ENCODE data around the gene MAGI2.
A peak's percentile ranks its signal among the peaks of the same experiment; 100 is the strongest.

Gene MAGI2

DNA sequence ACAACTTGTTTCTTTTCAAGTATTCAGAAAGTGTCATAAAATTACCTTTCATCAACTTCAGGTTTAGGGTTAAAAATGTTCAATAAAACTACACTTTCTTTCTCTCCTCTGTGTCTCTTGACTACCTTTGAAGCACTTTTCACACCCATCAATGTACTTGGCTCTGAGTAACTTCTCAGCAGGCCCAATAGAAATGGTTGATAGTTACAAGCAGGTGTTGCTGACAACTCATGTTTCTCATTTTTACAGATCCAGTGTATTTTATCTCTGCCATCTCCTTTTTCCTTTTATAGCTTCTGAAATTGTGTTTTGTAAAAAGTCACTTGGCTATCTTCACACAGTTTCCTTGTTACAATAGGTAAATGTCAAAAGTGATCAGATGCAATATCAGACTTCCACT lies 1306.9 kb downstream of the MAGI2 start:
- DNase-seq (ENCODE audit: low read depth in 2 of 2), result no peak

DNA sequence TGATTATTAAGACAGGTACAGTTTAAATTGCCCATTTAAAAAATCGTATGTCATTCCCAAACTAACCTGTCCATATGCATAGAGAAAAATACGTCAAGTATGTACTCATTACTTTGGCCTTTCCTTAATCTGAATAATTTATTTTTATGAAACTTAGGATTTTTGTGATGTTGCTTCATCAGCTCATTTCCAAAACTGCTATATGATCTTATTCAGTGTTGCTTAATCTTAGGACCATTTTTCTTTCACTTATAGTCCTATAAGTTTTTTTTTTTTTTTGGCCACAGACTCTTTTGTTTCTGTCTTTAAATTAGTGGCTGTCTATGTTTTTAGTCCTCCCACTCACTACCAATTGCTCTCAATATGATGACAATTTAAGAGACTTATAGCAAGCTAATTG lies 1309.8 kb downstream of the MAGI2 start:
- DNase-seq (ENCODE audit: low read depth in 2 of 2), result no peak

DNA sequence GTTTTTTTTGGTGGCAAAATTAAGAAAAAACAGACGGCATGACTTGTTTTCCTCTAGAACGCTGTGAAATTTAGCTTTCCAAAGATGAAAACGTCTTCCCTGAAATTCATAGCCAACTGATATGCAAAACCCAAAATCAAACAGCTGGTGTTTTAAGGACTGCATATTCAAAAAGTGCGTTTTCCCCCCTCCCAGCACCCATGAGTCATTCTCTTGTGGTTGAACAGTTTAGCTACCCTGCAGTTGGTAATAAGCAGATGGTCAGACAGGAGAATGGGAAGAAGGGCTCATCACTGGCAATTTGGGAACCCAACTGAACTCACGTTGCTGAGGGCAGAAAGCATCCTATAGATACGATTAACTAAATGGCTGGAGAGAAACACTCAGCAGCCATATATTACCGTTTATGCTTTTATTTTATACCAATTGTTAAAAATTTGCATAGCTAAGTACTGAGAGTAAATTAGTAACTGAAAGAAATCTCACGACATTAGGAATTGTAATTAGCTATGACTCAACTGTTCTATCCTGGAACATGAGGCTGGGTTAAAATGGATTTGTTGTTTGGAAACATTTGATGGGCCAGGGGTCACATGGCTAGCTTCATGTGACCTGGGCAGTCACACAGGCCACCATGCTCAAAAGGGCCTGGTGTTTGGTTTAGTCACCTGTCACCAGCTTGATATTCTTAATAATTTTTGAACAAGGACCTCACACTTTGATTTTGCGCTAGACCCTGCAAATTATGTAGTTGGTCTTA lies 1311.8 kb downstream of the MAGI2 start:
- DNase-seq (ENCODE audit: low read depth in 2 of 2), result peak in 1 of 2 experiments; percentile 36

DNA sequence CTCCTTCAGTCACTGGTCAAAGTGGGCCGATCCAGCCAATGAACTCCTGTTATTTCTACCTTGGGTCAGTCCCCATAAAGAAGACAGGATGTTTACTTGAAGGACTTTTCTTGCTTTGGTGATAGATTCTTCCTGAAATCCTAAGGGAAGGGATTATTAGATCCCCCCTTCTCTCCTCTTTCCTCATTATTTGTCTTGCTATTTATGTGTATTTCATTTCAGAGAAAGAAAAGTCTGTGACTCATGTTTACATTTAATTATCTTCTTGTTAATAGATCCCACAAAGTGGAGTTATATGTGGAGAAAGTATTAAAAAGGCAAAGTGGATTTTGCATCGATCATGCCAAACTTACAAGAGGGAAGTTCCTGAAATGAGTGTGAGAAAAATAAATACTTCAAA lies 1313.4 kb downstream of the MAGI2 start:
- no peak for DNase-seq (ENCODE audit: low read depth in 2 of 2)

DNA sequence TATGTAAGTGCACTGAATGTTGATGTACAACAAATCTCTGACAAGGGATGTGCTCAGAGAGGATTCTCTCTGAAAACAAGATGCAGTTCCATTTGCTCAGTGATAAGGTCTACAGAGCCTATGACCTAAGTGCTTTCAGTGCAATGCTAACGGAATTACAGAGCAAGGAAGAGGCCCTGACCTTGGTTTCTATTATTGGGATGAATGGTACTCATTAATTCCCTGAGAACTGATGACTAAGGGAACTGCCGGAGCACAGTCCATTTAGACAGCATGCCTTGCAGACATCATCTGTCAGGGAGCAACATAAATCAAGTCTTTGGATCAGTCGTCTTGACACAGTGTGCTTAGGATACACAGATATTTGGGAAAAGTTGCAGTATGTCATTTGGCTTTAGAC lies 1314.1 kb downstream of the MAGI2 start:
- DNase-seq (ENCODE audit: low read depth in 2 of 2), result peak; percentile 70 to 72

DNA sequence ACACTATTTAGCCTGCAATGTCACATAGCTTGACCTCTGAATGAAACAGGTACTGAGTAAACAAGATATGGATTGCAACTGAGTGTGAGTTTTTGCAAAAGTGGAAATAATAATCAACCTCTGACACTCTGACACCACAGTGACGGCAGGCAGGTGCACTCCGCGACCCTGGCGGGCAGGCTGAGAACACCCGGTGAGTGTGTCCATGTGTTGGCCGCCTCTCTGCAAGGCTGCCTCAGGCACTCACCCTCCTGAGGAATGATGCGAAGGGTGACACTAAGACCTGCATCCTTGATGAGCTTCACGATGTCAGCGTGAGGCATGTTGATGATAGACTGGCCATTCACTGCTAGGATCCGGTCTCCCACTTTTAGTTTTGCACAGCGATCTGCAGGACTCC lies 1318.7 kb downstream of the MAGI2 start:
- DNase-seq (ENCODE audit: low read depth in 2 of 2), result no peak

DNA sequence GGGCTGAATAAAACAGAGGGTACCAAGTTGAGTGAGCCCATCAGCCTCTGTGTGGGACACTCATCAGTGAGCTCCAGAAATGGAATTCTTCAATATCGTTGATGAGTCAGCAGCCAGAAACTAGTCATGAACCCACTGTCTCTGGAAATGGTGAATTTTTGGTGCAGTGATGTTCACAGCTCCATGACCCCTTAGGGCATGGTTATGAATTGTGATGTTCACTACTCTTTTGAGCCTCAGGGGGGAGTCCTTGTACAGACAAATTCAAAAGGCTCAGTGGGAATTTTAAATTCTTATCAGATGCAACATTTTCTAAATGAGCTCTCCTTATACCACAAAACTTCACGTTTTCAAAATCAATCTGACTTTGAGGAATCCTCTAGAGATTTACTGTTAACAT lies 1319.2 kb downstream of the MAGI2 start:
- peak in 1 of 2 experiments; percentile 52 for DNase-seq (ENCODE audit: low read depth in 2 of 2)

DNA sequence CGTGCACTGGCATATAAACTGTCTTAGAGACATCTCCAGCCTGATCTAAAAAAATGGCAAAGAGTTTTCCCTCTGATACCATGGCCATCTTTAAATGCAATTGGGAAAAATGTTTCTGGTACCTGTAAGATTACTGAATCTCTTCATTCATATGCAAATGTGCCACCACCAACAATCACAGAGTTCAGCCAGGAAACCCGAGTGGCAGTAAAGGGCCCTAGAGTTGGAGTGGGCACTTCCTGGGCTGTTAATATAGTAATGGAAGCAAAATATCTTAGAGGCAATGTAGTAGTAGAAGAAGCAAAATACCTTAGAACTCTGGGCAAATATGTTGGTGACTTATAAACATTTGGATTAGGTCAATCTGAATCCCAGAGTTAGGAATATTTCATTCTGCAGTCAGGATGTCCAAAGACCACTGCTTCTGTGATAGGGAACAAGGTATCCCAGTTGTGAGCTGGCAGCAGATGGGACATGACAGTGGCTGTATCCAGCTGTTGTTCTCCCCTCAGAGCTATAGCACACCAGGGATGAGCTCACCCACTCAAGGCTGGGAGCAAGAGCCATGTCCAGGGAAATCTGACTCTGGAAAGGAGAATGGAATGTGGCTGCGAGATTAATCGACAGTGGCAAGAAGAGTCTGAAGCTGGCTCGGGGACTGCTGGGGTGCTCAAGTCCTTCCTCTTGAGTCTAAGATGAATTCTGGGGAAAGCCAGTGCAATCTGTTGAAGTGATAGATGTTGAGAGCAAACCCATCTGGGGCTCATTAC lies 1322.8 kb downstream of the MAGI2 start:
- no peak for DNase-seq (ENCODE audit: low read depth in 2 of 2)

DNA sequence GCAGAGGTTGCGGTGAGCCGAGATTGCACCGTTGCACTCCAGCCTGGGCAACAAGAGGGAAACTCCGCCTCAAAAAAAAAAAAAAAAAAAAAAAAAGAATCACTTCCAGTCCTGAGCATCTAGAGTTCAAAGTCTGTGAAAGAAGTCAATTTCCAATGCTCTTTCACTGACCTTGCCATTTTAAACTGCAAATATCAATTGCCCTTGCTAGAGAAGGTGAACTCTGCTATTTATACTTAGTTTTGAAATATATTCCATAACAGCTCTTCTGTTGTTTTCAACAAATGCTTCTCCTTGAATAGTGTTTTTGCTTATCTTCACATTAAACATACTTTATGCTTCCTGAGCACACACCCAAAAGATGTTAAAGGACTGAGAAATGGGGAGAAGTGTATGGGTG lies 1323.6 kb downstream of the MAGI2 start:
- DNase-seq (ENCODE audit: low read depth in 2 of 2), result no peak

DNA sequence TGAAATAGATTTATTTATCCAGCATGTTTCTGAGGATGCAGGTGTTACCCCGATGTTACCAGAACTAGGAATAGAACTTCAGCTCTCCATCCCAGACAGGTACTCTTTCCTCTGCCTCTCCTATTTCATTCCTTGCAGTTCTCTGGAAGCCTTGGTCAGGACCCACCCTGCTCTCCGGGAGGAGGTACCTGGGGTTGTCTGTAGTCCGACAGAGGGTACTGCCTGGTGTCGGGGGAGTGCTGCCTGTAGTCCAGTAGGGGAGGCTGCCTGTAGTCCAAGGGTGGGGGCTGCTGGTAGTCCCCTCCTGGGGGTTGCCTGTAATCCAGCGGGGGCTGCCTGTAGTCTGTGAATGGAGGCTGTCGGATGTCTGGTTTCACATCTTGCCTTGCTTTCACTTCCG lies 1326.5 kb downstream of the MAGI2 start:
- no peak for DNase-seq (ENCODE audit: low read depth in 2 of 2)

DNA sequence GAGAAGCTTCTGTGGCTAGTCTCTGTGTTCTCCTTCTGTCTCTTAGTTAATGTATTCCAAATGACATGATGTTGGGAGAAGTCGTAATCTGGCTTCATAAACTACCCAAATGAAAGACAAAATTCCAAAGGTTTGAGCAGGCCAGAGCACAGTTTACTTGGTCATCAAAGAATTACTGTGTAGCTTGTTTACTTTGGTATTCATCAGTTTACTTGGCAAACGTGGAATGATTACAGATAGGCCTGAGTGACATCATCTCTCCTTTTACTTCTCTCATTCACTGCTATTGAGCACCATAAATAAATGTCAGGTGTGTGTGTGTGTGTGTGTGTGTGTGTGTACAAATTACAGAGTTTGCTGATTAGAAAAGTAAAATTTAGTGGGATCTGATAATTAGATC lies 1327.6 kb downstream of the MAGI2 start:
- DNase-seq (ENCODE audit: low read depth in 2 of 2), result no peak

DNA sequence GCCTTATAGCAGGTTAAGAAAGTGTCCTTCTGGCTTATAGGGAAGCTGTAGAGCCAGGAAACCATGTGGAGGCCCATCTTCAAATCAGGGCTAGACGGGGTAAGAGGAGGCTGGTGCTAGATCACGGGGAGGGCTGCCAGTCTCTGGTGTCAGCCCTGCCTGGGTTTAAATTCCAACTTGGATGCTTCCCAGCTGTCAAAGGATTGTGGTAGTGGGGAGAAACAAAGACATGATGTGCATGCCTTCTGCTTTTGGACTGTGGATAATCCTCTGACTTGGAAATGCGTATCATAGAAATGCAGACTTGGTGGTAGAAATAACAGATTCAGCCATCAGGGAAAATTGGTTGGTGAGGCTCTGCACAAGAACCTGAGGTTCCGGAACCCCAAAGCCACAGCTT lies 1329.3 kb downstream of the MAGI2 start:
- no peak for DNase-seq (ENCODE audit: low read depth in 2 of 2)

DNA sequence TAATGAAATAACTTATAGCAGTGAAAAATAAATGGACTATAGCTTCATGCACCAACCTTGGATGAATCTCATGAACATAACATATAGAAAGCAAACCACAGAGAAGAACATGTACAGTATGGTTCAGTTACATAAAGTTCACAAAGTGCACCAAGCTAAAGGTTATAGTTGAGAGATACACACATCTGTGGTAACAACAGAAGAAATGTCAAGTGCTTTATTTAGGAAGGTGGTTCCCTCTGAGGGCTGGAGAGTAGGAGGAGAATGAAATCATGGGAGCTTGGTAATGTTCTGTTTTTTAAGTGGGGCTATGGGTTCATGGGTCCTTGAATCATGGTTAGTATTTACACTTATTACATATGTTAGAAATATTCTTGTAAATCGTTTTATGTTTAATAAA lies 1331.6 kb downstream of the MAGI2 start:
- no peak for DNase-seq (ENCODE audit: low read depth in 2 of 2)

DNA sequence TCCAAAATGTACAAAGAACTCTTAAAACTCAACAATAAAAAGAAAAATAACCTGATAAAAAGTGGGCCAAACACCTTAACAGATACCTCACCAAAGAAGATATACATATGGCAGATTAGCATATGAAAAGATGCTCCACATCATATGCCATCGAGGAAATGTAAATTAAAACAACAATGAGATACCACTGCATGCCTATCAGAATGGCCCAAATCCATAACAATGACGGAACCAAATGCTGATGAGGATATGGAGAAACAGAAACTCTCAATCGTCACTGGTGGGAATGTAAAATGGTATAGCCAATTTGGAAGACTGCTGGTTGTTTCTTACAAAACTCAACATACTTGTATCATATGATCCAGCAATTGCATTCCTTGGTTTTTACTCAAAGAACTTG lies 1335.0 kb downstream of the MAGI2 start:
- DNase-seq (ENCODE audit: low read depth in 2 of 2), result no peak

DNA sequence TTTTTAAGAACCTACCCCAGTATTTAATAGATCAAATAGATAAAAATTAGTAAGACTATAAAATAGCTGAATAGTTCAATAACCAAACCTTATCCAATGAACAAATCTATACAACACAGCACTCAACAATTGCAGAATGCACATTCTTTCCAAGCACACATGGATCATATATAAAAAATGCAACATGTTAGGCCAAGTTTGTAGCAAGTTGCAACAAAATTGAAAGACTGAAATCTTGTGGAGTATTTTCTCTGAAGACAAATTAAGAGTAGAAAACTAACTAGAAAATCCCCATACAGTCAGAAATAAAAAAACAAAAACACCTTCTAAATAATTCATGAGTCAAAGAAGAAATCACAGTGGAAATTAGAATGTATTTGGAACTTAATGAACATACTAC lies 1337.6 kb downstream of the MAGI2 start:
- no peak for DNase-seq (ENCODE audit: low read depth in 2 of 2)

DNA sequence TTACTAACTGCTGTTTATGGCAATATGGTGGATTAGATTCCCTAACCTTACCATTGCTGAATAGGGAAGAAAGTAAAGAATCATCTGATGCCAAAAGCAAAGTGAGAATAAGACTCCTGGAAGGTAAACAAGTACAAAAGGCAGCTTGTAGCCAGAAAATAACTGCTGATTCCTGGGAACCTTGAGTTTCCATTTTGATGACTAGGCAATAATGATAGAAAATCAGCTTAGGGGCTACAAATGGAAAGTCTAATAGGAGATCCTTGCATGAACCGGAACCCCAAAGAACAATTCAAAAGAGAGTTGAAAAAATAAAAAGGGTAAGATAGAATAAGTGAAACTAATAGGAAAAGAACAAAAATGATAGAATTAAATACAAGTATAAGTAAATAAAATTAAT lies 1338.5 kb downstream of the MAGI2 start:
- DNase-seq (ENCODE audit: low read depth in 2 of 2), result no peak

DNA sequence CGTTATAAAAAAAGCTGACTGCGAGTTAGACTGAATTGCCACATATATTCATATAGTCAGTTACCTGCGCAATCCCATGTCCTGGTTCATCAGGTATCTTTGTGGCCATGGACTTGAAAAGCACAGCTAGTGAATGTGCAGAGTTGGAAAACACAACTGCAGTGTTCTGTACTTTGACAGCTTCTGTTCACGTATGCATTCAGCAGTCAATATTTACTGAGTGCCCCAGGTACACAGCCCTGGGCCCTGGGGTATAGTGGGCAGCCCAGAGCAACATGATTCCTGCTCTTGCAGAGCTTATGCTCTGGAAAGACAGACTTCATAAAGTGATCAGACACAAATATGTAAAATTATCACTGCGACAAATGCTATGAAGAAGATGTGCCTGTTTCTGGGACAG lies 1341.0 kb downstream of the MAGI2 start:
- no peak for DNase-seq (ENCODE audit: low read depth in 2 of 2)

DNA sequence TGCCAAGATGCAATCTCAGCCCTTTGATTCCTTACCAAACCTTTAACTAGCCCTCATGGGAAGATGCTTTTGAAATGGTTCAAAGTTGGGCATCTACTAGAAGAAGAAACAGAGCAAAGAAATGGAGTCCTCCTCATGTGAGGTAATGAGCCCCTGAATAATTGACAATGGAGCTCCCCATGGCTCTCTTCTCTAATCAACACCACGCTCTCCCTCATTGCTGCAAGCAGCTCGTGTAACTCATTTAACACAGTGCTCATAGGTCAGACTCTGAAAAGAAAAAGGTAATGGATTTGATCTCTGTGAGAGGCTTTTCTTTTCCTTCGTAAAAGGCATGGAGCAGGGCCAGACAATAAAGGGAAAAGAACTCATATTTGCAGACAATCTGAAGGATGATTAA lies 1342.1 kb downstream of the MAGI2 start:
- DNase-seq (ENCODE audit: low read depth in 2 of 2), result no peak

DNA sequence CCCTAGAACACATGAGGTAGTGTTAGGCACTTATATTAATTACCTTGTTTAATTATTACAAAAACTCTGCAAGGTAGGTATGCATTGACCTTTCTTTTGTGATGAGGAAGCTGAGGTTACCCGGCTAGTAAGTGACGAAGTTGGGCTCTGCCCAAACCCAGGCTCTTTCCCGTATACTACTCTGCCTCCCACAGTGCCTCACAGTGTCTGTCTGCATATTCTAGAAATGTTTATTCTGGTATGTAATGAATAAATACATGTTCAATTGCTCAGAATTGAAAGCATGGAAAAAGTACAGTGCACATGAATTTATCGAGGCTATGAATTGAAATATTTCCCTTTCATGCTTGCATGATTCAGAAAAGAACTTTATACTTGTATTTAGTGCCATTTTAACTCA lies 1350.0 kb downstream of the MAGI2 start:
- no peak for DNase-seq (ENCODE audit: low read depth in 2 of 2)

DNA sequence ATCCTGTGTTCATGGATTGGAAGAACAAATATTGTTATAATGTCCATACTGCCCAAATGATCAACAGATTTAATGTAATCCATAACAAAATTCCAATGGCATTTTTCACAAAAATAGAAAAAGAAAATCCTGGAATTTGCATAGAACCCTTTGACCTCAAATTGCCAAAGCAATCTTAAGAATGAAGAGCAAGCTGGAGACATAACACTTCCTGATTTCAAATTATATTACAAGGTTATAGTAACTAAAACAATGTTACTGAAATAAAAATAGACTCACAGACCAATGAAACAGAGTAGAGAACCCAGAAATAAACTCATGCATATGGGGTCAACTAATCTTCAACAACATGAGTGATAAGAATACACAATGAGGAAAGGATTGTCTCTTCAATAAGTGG lies 1352.4 kb downstream of the MAGI2 start:
- DNase-seq (ENCODE audit: low read depth in 2 of 2), result no peak

DNA sequence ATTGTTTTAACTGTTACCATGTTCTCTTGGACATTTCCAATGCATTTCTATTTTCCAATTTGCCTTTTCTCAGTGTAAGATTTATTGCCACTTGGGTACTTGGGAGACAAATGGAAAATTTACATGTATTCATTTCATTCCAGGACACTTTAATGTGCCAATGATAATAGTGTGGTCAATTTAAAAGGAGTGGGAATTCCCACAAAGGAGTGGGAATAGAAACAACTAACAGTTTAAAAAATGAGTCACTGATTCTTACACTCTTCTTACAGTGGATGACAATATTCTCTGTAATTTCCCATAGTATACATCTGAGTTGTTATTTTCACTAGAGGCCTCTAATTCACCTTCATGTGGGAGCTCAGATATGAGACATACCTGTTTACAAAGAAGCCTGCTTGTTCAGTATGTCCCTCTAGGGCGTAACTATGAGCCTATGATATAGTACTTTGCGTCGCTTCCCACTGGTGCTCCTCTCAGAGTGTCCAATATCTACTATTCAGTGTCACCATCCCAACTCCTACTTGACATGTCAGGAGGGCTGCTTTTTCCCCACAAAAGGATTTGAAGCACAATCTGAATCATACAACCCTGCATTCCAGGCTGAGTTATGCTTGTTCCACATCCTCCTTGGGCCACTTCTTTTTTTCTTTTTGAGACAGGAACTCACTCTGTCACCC lies 1353.6 kb downstream of the MAGI2 start:
- peak; percentile 69 to 75 for DNase-seq (ENCODE audit: low read depth in 2 of 2)

DNA sequence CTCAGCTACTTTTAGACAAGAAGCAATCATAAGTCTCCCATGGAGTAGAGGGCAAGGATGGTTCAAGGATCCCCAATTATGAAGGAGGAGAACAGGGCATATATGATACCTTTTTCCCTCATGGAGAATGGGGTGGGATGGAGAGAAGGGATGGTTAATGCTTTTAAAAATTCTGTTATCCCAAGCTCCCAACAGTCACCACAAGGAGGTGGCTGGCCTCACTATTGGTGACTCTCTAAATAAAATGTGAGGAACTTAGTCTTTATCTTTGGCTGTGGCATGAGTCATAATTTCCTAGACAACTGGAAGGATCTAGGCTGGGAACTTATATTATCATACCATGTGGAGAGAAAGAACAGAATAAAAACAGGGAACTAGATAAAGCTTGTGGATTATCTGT lies 1357.9 kb downstream of the MAGI2 start:
- peak in 1 of 2 experiments; percentile 11 for DNase-seq (ENCODE audit: low read depth in 2 of 2)

DNA sequence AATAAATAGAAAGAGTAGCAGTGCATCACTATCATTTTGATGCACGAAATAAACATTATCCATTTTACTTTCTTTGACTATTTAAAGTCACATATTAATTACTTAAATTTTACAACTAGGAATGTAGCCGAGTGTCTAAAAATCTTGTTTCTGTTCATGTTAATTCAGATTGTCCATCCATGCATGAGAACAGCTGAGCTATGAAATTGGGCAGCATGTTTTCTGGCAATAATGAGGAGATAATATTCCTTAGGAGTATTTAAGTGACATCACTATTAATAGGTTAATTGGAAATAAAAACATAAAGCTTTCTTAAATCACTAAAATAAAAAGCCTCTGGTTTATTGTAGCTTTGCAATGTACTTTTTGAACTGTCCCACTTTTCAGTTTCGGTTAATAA lies 1361.1 kb downstream of the MAGI2 start:
- no peak for DNase-seq (ENCODE audit: low read depth in 2 of 2)

Data from fibroblast of skin of left biceps (primary cell).